BLaER1 (cell line): ENCODE data around the gene RTN4IP1.
"Not testable (repeated sequence)": the region's sequence is repeated elsewhere in the genome, so short reads cannot be mapped to it uniquely, and the experiment has no call there.

Experiments used
- H3K27ac ChIP-seq: shearing (Covaris generic); formaldehyde crosslinking; 2 replicates; pipeline ENCODE4 v1.8.1; 2022
- H3K27me3 ChIP-seq: shearing (Covaris generic); formaldehyde crosslinking; 2 replicates; pipeline ENCODE4 v1.8.1; 2022
- H3K36me3 ChIP-seq: shearing (Covaris generic); formaldehyde crosslinking; 2 replicates; pipeline ENCODE4 v1.8.1; 2022
- H3K4me1 ChIP-seq: shearing (Covaris generic); formaldehyde crosslinking; 2 replicates; pipeline ENCODE4 v1.8.1; 2022
- H3K4me2 ChIP-seq: shearing (Covaris generic); formaldehyde crosslinking; 2 replicates; pipeline ENCODE4 v1.8.1; 2022
- H3K4me3 ChIP-seq: shearing (Covaris generic); formaldehyde crosslinking; 2 replicates; pipeline ENCODE4 v1.8.1; 2022
- H3K9ac ChIP-seq: shearing (Covaris generic); formaldehyde crosslinking; 2 replicates; pipeline ENCODE4 v1.8.1; 2022
- H3K9me3 ChIP-seq: shearing (Covaris generic); formaldehyde crosslinking; 2 replicates; pipeline ENCODE4 v1.8.1; 2022
- H4K20me1 ChIP-seq: shearing (Covaris generic); formaldehyde crosslinking; 2 replicates; pipeline ENCODE4 v1.8.1; 2022
- Cebpa-rat ChIP-seq: shearing (Covaris generic); IDR thresholded peaks from 2 replicates; pipeline ENCODE4 v1.8.1; 2022

RTN4IP1 gene

GRCh38 chr6:106591111-106591825, 38.0 kb downstream of the RTN4IP1 start:
- peaks cover 48% of the 10 kb centered on the region for H3K36me3 ChIP-seq
- no peak overlapping the region for H3K4me2 ChIP-seq
- H3K4me1 ChIP-seq, result no peaks in the 10 kb centered on the region
- H3K27ac ChIP-seq, result no peak overlapping the region
- no peak overlapping the region for H3K9ac ChIP-seq
- no peaks in the 10 kb centered on the region for H3K9me3 ChIP-seq
- H4K20me1 ChIP-seq, result no peaks in the 10 kb centered on the region
- no peaks in the 10 kb centered on the region for H3K27me3 ChIP-seq
- H3K4me3 ChIP-seq, result no peak overlapping the region
- no peak for TF ChIP-seq Cebpa-rat

GRCh38 chr6:106588937-106589336, 40.4 kb downstream of the RTN4IP1 start:
- not testable (repeated sequence) for H3K9me3 ChIP-seq, H3K9ac ChIP-seq, H3K4me3 ChIP-seq, H3K27ac ChIP-seq, H3K4me2 ChIP-seq, H3K27me3 ChIP-seq, H3K4me1 ChIP-seq, H4K20me1 ChIP-seq
- peaks cover 71% of the 10 kb centered on the region for H3K36me3 ChIP-seq

- Histone ChIP-seq H3K4me1 (no peaks in the 10 kb centered on the region), H3K4me2 (no peak overlapping the region), H3K4me3 (no peak overlapping the region), H3K9me3 (no peaks in the 10 kb centered on the region), H3K9ac (no peak overlapping the region), H3K27ac (no peak overlapping the region), H3K36me3 (peaks cover 87% of the 10 kb centered on the region), H3K27me3 (no peaks in the 10 kb centered on the region), H4K20me1 (no peaks in the 10 kb centered on the region)
- TF ChIP-seq Cebpa-rat, result no peak
Measured at GRCh38 chr6:106586815-106587415, 42.4 kb downstream of the RTN4IP1 start.

- TF ChIP-seq Cebpa-rat, result no peak
- H3K27ac ChIP-seq, result no peak overlapping the region
- no peaks in the 10 kb centered on the region for H4K20me1 ChIP-seq
- H3K4me2 ChIP-seq, result no peak overlapping the region
- H3K27me3 ChIP-seq, result no peaks in the 10 kb centered on the region
- H3K36me3 ChIP-seq, result peaks cover 63% of the 10 kb centered on the region
- H3K4me3 ChIP-seq, result no peak overlapping the region
- no peaks in the 10 kb centered on the region for H3K9me3 ChIP-seq
- no peaks in the 10 kb centered on the region for H3K4me1 ChIP-seq
- no peak overlapping the region for H3K9ac ChIP-seq
Measured at GRCh38 chr6:106581468-106581867, 47.8 kb downstream of the RTN4IP1 start.

GRCh38 chr6:106579281-106579680, 50.0 kb downstream of the RTN4IP1 start:
- H3K4me1 ChIP-seq, result no peaks in the 10 kb centered on the region
- H3K9me3 ChIP-seq, result no peaks in the 10 kb centered on the region
- no peak overlapping the region for H3K4me3 ChIP-seq
- H4K20me1 ChIP-seq, result no peaks in the 10 kb centered on the region
- no peak overlapping the region for H3K4me2 ChIP-seq
- H3K27ac ChIP-seq, result no peak overlapping the region
- no peaks in the 10 kb centered on the region for H3K27me3 ChIP-seq
- H3K9ac ChIP-seq, result no peak overlapping the region
- H3K36me3 ChIP-seq, result peaks cover 63% of the 10 kb centered on the region
- no peak for TF ChIP-seq Cebpa-rat

- Histone ChIP-seq H4K20me1 (no peaks in the 10 kb centered on the region), H3K4me3 (no peak overlapping the region), H3K27ac (no peak overlapping the region), H3K4me1 (peaks cover 15% of the 10 kb centered on the region), H3K27me3 (no peaks in the 10 kb centered on the region), H3K9me3 (no peaks in the 10 kb centered on the region), H3K36me3 (peaks cover 55% of the 10 kb centered on the region), H3K4me2 (no peak overlapping the region), H3K9ac (no peak overlapping the region)
- no peak for TF ChIP-seq Cebpa-rat
Measured at GRCh38 chr6:106574741-106575458, 54.4 kb downstream of the RTN4IP1 start.

- Histone ChIP-seq H4K20me1 (no peaks in the 10 kb centered on the region), H3K4me1 (peaks cover 15% of the 10 kb centered on the region), H3K9ac (no peak overlapping the region), H3K27ac (no peak overlapping the region), H3K36me3 (peaks cover 46% of the 10 kb centered on the region), H3K9me3 (no peaks in the 10 kb centered on the region), H3K4me3 (no peak overlapping the region), H3K4me2 (peak overlapping the region; percentile 47), H3K27me3 (no peaks in the 10 kb centered on the region)
- no peak for TF ChIP-seq Cebpa-rat
Measured at GRCh38 chr6:106572875-106573585, 56.3 kb downstream of the RTN4IP1 start.

GRCh38 chr6:106572436-106572835, 56.9 kb downstream of the RTN4IP1 start:
- Histone ChIP-seq H3K4me1 (peaks cover 15% of the 10 kb centered on the region), H3K4me3 (no peak overlapping the region), H3K27ac (no peak overlapping the region), H3K9me3 (no peaks in the 10 kb centered on the region), H3K36me3 (peaks cover 45% of the 10 kb centered on the region), H3K9ac (no peak overlapping the region), H3K4me2 (peak overlapping the region; percentile 47), H4K20me1 (no peaks in the 10 kb centered on the region), H3K27me3 (no peaks in the 10 kb centered on the region)
- no peak for TF ChIP-seq Cebpa-rat

GRCh38 chr6:106569428-106569827, 59.9 kb downstream of the RTN4IP1 start:
- Histone ChIP-seq H3K36me3 (peaks cover 24% of the 10 kb centered on the region), H3K4me2 (no peak overlapping the region)
- no peak for TF ChIP-seq Cebpa-rat

GRCh38 chr6:106568530-106568929, 60.8 kb downstream of the RTN4IP1 start:
- peaks cover 18% of the 10 kb centered on the region for H3K36me3 ChIP-seq
- H3K27me3 ChIP-seq, result no peaks in the 10 kb centered on the region
- no peaks in the 10 kb centered on the region for H3K9me3 ChIP-seq
- no peak for TF ChIP-seq Cebpa-rat
- H3K9ac ChIP-seq, result no peak overlapping the region
- H3K27ac ChIP-seq, result no peak overlapping the region
- peaks cover 15% of the 10 kb centered on the region for H3K4me1 ChIP-seq
- H3K4me2 ChIP-seq, result no peak overlapping the region
- no peak overlapping the region for H3K4me3 ChIP-seq
- no peaks in the 10 kb centered on the region for H4K20me1 ChIP-seq

More at GRCh38 chr6:106569428-106569827, 59.9 kb downstream of the RTN4IP1 start:
- H3K9ac ChIP-seq, result no peak overlapping the region
- H3K4me1 ChIP-seq, result peaks cover 15% of the 10 kb centered on the region
- H3K27me3 ChIP-seq, result no peaks in the 10 kb centered on the region
- H3K27ac ChIP-seq, result no peak overlapping the region
- H4K20me1 ChIP-seq, result no peaks in the 10 kb centered on the region
- no peak overlapping the region for H3K4me3 ChIP-seq
- no peaks in the 10 kb centered on the region for H3K9me3 ChIP-seq
